Ishikawa (cell line): ENCODE measurements around the gene SERPINA1.

Experiments used
- CEBPB ChIP-seq: IDR thresholded peaks from 2 replicates; pipeline ENCODE4 v1.6.1; 2012
- CREB1 ChIP-seq: IDR thresholded peaks from 2 replicates; pipeline ENCODE4 v1.6.1; 2012; ENCODE audit warnings: low read depth
- EGR1 ChIP-seq: IDR thresholded peaks from 2 replicates; pipeline ENCODE4 v1.6.1; 2012
- EP300 ChIP-seq: IDR thresholded peaks from 2 replicates; pipeline ENCODE4 v1.6.1; 2012; ENCODE audit warnings: borderline replicate concordance
- FOXM1 ChIP-seq: IDR thresholded peaks from 2 replicates; pipeline ENCODE4 v1.6.1; 2012; ENCODE audit warnings: low read depth, borderline replicate concordance
- MAX ChIP-seq: IDR thresholded peaks from 2 replicates; pipeline ENCODE4 v1.6.1; 2012
- NFIC ChIP-seq: IDR thresholded peaks from 2 replicates; pipeline ENCODE4 v1.6.1; 2012
- RAD21 ChIP-seq: IDR thresholded peaks from 2 replicates; pipeline ENCODE4 v1.6.1; 2012; ENCODE audit warnings: low read depth
- REST ChIP-seq: IDR thresholded peaks from 2 replicates; pipeline ENCODE4 v1.6.1; 2012; ENCODE audit warnings: low read depth, mild to moderate bottlenecking
- TAF1 ChIP-seq: IDR thresholded peaks from 2 replicates; pipeline ENCODE4 v1.6.1; 2012; ENCODE audit warnings: low read depth, mild to moderate bottlenecking
- TCF12 ChIP-seq: IDR thresholded peaks from 2 replicates; pipeline ENCODE4 v1.6.1; 2012; ENCODE audit warnings: low read depth
- TEAD4 ChIP-seq: IDR thresholded peaks from 2 replicates; pipeline ENCODE4 v1.6.1; 2012
- USF1 ChIP-seq: IDR thresholded peaks from 2 replicates; pipeline ENCODE4 v1.6.1; 2012
- YY1 ChIP-seq: IDR thresholded peaks from 2 replicates; pipeline ENCODE4 v1.6.1; 2012; ENCODE audit warnings: low read depth
- ZBTB7A ChIP-seq: IDR thresholded peaks from 2 replicates; pipeline ENCODE4 v1.6.1; 2012; ENCODE audit warnings: low read depth

SERPINA1 gene

GRCh38 chr14:94389104-94389469, 685 bp upstream of the SERPINA1 start:
- TF ChIP-seq RAD21 (no peak), USF1 (no peak), ZBTB7A (no peak), TCF12 (no peak)

GRCh38 chr14:94388027-94388383, 397 bp downstream of the SERPINA1 start:
- TF ChIP-seq YY1 (no peak), USF1 (no peak), RAD21 (no peak), EGR1 (no peak)

GRCh38 chr14:94387051-94388026, 1.1 kb downstream of the SERPINA1 start:
- TF ChIP-seq TAF1: no peak
- no peak for TF ChIP-seq ZBTB7A
- no peak for TF ChIP-seq CEBPB
- TF ChIP-seq MAX: no peak
- TF ChIP-seq REST: no peak
- TF ChIP-seq RAD21: no peak
- no peak for TF ChIP-seq USF1
- TF ChIP-seq EGR1: no peak
- no peak for TF ChIP-seq YY1
- TF ChIP-seq TEAD4: no peak
- no peak for TF ChIP-seq EP300
- no peak for TF ChIP-seq TCF12
- no peak for TF ChIP-seq FOXM1
- TF ChIP-seq NFIC: no peak
- TF ChIP-seq CREB1: no peak

GRCh38 chr14:94386085-94387031, 2.0 kb downstream of the SERPINA1 start:
- TF ChIP-seq EGR1: no peak
- no peak for TF ChIP-seq CEBPB
- TF ChIP-seq ZBTB7A: no peak
- no peak for TF ChIP-seq YY1
- no peak for TF ChIP-seq REST
- no peak for TF ChIP-seq TAF1
- TF ChIP-seq TEAD4: no peak

- no peak for TF ChIP-seq EP300
- no peak for TF ChIP-seq REST
- TF ChIP-seq FOXM1: no peak
- no peak for TF ChIP-seq MAX
- no peak for TF ChIP-seq YY1
- no peak for TF ChIP-seq NFIC
- TF ChIP-seq CEBPB: no peak
- TF ChIP-seq CREB1: no peak
- TF ChIP-seq ZBTB7A: no peak
- no peak for TF ChIP-seq TEAD4
- no peak for TF ChIP-seq RAD21
- no peak for TF ChIP-seq EGR1
- TF ChIP-seq TCF12: no peak
- TF ChIP-seq TAF1: no peak
- TF ChIP-seq USF1: no peak
Observed at GRCh38 chr14:94385553-94386057, 2.8 kb downstream of the SERPINA1 start.
